Measurements from ENCODE around the gene ZNF592.

- TF ChIP-seq CTCF (IDR thresholded peaks at IDR 0.05; ENCODE audit: insufficient read depth, low read length) (no peak), POLR2AphosphoS5 (IDR thresholded peaks at IDR 0.05; ENCODE audit: low read depth) (no peak)
Measured at GRCh38 chr15:84812842-84813241, 64.5 kb downstream of the ZNF592 start.

Data from HL-60 (cell line).